GM23338 (cell line): ENCODE data around the gene TMEM255B. TPM values are rescaled to one million over a fixed set of nuclear protein-coding genes. Genes with fewer than 3 reads are reported as not detected.

Experiments used
- ATAC-seq: fragments of 200-7000 bp; cut with Tn5 transposase; 3 replicates; pipeline ENCODE4 v1.9.1; 2020
- DNase-seq: peaks from one replicate; pipeline ENCODE4 v3.0.0-alpha.2; 2015; ENCODE audit warnings: low spot score
- H2AFZ ChIP-seq: fragments of 200-600 bp; sonication (generic); 2 replicates; pipeline ENCODE4 v1.8.0; 2016; ENCODE audit warnings: antibody characterized with exemption, mild to moderate bottlenecking, moderate library complexity
- H3F3A ChIP-seq: fragments of 200-600 bp; sonication (generic); replicated peaks from 2 replicates; pipeline ENCODE4 v1.8.0; 2017; ENCODE audit warnings: antibody characterized with exemption, mixed run types, low read depth
- H3K27ac ChIP-seq: fragments of 200-600 bp; sonication (generic); 2 replicates; pipeline ENCODE4 v1.6.1; 2016; ENCODE audit warnings: low read depth
- H3K27me3 ChIP-seq: fragments of 200-600 bp; sonication (generic); 2 replicates; pipeline ENCODE4 v1.8.0; 2016; ENCODE audit warnings: mild to moderate bottlenecking, mixed run types, moderate library complexity; ENCODE audit not compliant: insufficient read depth
- H3K36me3 ChIP-seq: fragments of 200-600 bp; sonication (generic); 2 replicates; pipeline ENCODE4 v1.8.0; 2016; ENCODE audit warnings: mild to moderate bottlenecking; ENCODE audit not compliant: insufficient read depth
- H3K4me1 ChIP-seq: fragments of 200-600 bp; sonication (generic); 2 replicates; pipeline ENCODE4 v1.8.0; 2016; ENCODE audit warnings: mild to moderate bottlenecking, moderate library complexity; ENCODE audit not compliant: insufficient read depth
- H3K4me2 ChIP-seq: fragments of 200-600 bp; sonication (generic); 2 replicates; pipeline ENCODE4 v1.7.1; 2017; ENCODE audit warnings: mixed run types
- H3K4me3 ChIP-seq: fragments of 200-600 bp; sonication (generic); 2 replicates; pipeline ENCODE4 v1.6.1; 2016; ENCODE audit warnings: mixed run types
- H3K79me2 ChIP-seq: fragments of 200-600 bp; sonication (generic); replicated peaks from 2 replicates; pipeline ENCODE4 v1.8.0; 2017; ENCODE audit warnings: mild to moderate bottlenecking; ENCODE audit not compliant: insufficient read depth
- H3K9me2 ChIP-seq: fragments of 200-600 bp; sonication (generic); 2 replicates; pipeline ENCODE4 v1.8.0; 2017; ENCODE audit not compliant: insufficient read depth
- H4K20me1 ChIP-seq: fragments of 200-600 bp; sonication (generic); replicated peaks from 2 replicates; pipeline ENCODE4 v1.8.0; 2017; ENCODE audit warnings: mild to moderate bottlenecking; ENCODE audit not compliant: insufficient read depth
- H3K27ac Mint-ChIP-seq: 2 replicates; pipeline ENCODE4 v1.8.0; 2020; ENCODE audit warnings: inconsistent platforms, mild to moderate bottlenecking, moderate library complexity, mixed read lengths
- H3K27me3 Mint-ChIP-seq: 3 replicates; pipeline ENCODE4 v1.8.0; 2022; ENCODE audit warnings: low read depth, mild to moderate bottlenecking, moderate library complexity, mixed read lengths, inconsistent platforms; ENCODE audit not compliant: insufficient read depth, poor library complexity
- H3K36me3 Mint-ChIP-seq: 3 replicates; pipeline ENCODE4 v1.8.0; 2021; ENCODE audit warnings: low read depth, mild to moderate bottlenecking, inconsistent platforms, moderate library complexity, mixed read lengths
- H3K4me1 Mint-ChIP-seq: 3 replicates; pipeline ENCODE4 v1.8.0; 2020; ENCODE audit warnings: mild to moderate bottlenecking, inconsistent platforms, mixed read lengths
- H3K4me3 Mint-ChIP-seq: 3 replicates; pipeline ENCODE4 v1.8.0; 2021; ENCODE audit warnings: moderate library complexity, mild to moderate bottlenecking, inconsistent platforms, mixed read lengths
- H3K9me3 Mint-ChIP-seq: 3 replicates; pipeline ENCODE4 v1.8.0; 2020; ENCODE audit warnings: moderate library complexity, mild to moderate bottlenecking, inconsistent platforms, mixed read lengths
- CREB1 ChIP-seq: fragments of 250-450 bp; sonication (Bioruptor Pico); IDR thresholded peaks from 2 replicates; pipeline ENCODE4 v1.5.0; 2020; ENCODE audit warnings: low read depth, mild to moderate bottlenecking, moderate library complexity
- CTCF ChIP-seq, 2 experiments: fragments of 200-600 bp in 1 of 2; sonication (generic) in 1 of 2; conservative IDR thresholded peaks; 2 replicates each; pipeline versions ENCODE4 v1.5.1 to v1.6.1; 2016 to 2017; ENCODE audit warnings: antibody characterized with exemption in 2 of 2, low read depth in 2 of 2, mild to moderate bottlenecking in 2 of 2, moderate library complexity in 1 of 2
- ETS1 ChIP-seq: IDR thresholded peaks from 2 replicates; pipeline ENCODE4 v1.6.1; 2016; ENCODE audit warnings: antibody characterized with exemption
- EZH2 ChIP-seq: fragments of 200-600 bp; sonication (generic); IDR thresholded peaks from one replicate; pipeline ENCODE4 v1.8.0; 2017; ENCODE audit warnings: antibody characterized with exemption, mild to moderate bottlenecking, low read depth; ENCODE audit not compliant: unreplicated experiment
- EZH2phosphoT487 ChIP-seq: fragments of 200-600 bp; sonication (generic); IDR thresholded peaks from one replicate; pipeline ENCODE4 v1.8.1; 2018; ENCODE audit warnings: antibody characterized with exemption; ENCODE audit not compliant: unreplicated experiment
- JUNB ChIP-seq: IDR thresholded peaks from one replicate; pipeline ENCODE4 v1.6.1; 2016; ENCODE audit warnings: antibody characterized with exemption; ENCODE audit not compliant: unreplicated experiment
- NANOG ChIP-seq: IDR thresholded peaks from 2 replicates; pipeline ENCODE4 v1.6.1; 2016; ENCODE audit warnings: antibody characterized with exemption, borderline replicate concordance
- POLR2AphosphoS5 ChIP-seq: IDR thresholded peaks from 2 replicates; pipeline ENCODE4 v1.6.1; 2016; ENCODE audit warnings: antibody characterized with exemption, low read depth
- REST ChIP-seq: IDR thresholded peaks from one replicate; pipeline ENCODE4 v1.6.1; 2018; ENCODE audit warnings: antibody characterized with exemption; ENCODE audit not compliant: unreplicated experiment
- STAT1 ChIP-seq: IDR thresholded peaks from one replicate; pipeline ENCODE4 v1.6.1; 2016; ENCODE audit warnings: antibody characterized with exemption; ENCODE audit not compliant: unreplicated experiment
- ZNF114 ChIP-seq: fragments of 250-450 bp; sonication (Bioruptor Pico); IDR thresholded peaks from 2 replicates; pipeline ENCODE4 v1.5.0; 2020; ENCODE audit warnings: mild to moderate bottlenecking, moderate library complexity
- ZNF331 ChIP-seq: fragments of 250-450 bp; sonication (Bioruptor Pico); IDR thresholded peaks from 2 replicates; pipeline ENCODE4 v1.5.0; 2020; ENCODE audit warnings: low read depth, mild to moderate bottlenecking, moderate library complexity
- ZNF462 ChIP-seq: fragments of 250-450 bp; sonication (Bioruptor Pico); IDR thresholded peaks from 2 replicates; pipeline ENCODE4 v1.5.0; 2020; ENCODE audit warnings: mild to moderate bottlenecking, moderate library complexity
- polyA plus RNA-seq: library from polyadenylated mRNA; unstranded; fragments of >200 nt; fragmentation: Nextera tagmentation; extraction: Ambion mirVana; gene quantifications from 2 replicates; pipeline ENCODE4 v1.2.1, GENCODE V29; 2016
- total RNA-seq: library from RNA; depleted of rRNA; stranded (reverse); fragments of >200 nt; shearing (Covaris generic); gene quantifications from 2 replicates; pipeline ENCODE4 v1.2.3, GENCODE V29; 2014

The TMEM255B gene
- total and polyA plus RNA-seq, 2 experiments from 2014 or later, result 0.69 to 4.4 TPM

GRCh38 chr13:113851826-113852535 lies 93.0 kb downstream of the TMEM255B start:
- no peak overlapping the region for H3K27ac ChIP-seq
- ATAC-seq, result no peak
- no peaks in the 10 kb centered on the region for H3K36me3 ChIP-seq
- H3F3A ChIP-seq, result no peaks in the 10 kb centered on the region
- TF ChIP-seq STAT1 (no peak), POLR2AphosphoS5 (no peak), ZNF462 (CRISPR knock-in tag) (no peak), ZNF331 (CRISPR knock-in tag) (no peak), CTCF (conservative IDR thresholded peaks at IDR 0.05; ENCODE audit: low read depth in 2 of 2) (no peak), JUNB (no peak), EZH2 (no peak), ZNF114 (no peak), ETS1 (no peak), NANOG (no peak), CREB1 (CRISPR knock-in tag) (no peak), EZH2phosphoT487 (no peak), REST (no peak)
- H3K4me1 ChIP-seq, result peaks cover 3% of the 10 kb centered on the region
- Mint-ChIP-seq H3K27ac (no peak overlapping the region), H3K4me1 (peaks cover 37% of the 10 kb centered on the region), H3K27me3 (peaks cover 10% of the 10 kb centered on the region), H3K4me3 (no peak overlapping the region), H3K36me3 (no peaks in the 10 kb centered on the region), H3K9me3 (no peaks in the 10 kb centered on the region)
- H3K27me3 ChIP-seq, result no peaks in the 10 kb centered on the region
- peaks cover 11% of the 10 kb centered on the region for H3K79me2 ChIP-seq
- no peak for DNase-seq
- H3K4me3 ChIP-seq, result no peak overlapping the region
- no peaks in the 10 kb centered on the region; the same call in 1 of the 2 replicates for H3K9me2 ChIP-seq
- H2AFZ ChIP-seq, result no peak overlapping the region
- H3K4me2 ChIP-seq, result no peak overlapping the region
- H4K20me1 ChIP-seq, result no peaks in the 10 kb centered on the region
